GM12801 (cell line): Measurements from ENCODE around the gene SLC7A7.

Source experiments
- TF ChIP-seq, protein P1 (sequence below): IDR thresholded peaks from one replicate; pipeline ENCODE4 v1.5.1; 2011; ENCODE audit warnings: control low read depth; ENCODE audit not compliant: insufficient read length; ENCODE audit errors: extremely low read depth

SLC7A7 gene

DNA sequence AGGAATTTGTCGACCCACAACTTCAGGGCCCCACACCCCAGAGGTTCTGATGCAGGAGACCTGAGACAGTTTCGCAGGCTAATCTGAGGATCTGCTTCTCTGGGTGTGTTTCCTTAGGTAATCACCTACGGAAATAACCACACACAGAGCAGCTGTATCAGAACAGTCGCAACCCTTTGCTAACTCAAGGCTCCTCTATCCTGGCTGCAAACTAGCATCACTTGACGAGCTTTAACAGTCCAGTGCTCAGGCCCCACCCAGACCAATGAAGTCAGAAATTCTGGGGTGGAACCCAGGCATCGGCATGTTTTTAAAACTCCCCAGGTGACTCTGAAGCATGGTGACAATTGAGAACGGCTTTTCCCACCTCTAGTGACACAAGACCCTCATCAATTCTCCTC, 20.7 kb downstream of the SLC7A7 start:
- TF ChIP-seq, protein P1, sequence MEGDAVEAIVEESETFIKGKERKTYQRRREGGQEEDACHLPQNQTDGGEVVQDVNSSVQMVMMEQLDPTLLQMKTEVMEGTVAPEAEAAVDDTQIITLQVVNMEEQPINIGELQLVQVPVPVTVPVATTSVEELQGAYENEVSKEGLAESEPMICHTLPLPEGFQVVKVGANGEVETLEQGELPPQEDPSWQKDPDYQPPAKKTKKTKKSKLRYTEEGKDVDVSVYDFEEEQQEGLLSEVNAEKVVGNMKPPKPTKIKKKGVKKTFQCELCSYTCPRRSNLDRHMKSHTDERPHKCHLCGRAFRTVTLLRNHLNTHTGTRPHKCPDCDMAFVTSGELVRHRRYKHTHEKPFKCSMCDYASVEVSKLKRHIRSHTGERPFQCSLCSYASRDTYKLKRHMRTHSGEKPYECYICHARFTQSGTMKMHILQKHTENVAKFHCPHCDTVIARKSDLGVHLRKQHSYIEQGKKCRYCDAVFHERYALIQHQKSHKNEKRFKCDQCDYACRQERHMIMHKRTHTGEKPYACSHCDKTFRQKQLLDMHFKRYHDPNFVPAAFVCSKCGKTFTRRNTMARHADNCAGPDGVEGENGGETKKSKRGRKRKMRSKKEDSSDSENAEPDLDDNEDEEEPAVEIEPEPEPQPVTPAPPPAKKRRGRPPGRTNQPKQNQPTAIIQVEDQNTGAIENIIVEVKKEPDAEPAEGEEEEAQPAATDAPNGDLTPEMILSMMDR = no peak

DNA sequence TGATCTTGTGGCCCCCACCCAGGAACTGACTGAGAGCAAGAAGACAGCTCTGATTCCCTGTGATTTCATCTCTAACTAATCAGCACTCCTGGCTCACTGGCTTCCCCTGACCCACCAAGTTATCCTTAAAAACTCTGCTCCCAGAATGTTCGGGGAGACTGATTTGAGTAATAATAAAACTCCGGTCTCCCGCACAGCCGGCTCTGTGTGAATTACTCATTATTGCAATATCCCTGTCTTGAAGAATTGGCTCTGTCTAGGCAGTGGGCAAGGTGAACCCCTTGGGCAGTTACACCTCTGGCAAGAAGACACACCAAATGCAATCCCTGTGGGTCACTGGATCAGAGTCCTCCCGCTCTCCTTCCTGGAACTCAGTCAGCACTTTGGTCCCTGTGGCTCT, 21.3 kb downstream of the SLC7A7 start:
- TF ChIP-seq, protein P1 = no peak

DNA sequence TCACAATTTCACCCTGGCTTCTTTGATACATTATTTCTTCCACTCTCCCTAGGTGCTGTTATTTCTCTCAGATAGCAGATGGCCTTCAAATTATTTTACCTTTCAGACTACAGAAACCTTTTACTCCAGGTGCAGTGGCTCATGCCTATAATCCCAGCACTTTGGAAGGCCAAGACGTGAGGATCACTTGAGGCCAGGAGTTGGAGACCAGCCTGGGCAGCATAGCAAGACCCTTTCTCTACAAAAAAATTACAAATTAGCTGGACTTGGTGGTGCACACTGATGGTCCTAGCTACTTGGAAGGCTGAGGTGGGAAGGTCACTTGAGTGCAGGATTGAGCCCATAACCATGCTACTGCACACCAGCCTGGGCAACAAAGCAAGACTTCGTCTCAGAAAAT, 23.1 kb downstream of the SLC7A7 start:
- TF ChIP-seq, protein P1 = no peak

DNA sequence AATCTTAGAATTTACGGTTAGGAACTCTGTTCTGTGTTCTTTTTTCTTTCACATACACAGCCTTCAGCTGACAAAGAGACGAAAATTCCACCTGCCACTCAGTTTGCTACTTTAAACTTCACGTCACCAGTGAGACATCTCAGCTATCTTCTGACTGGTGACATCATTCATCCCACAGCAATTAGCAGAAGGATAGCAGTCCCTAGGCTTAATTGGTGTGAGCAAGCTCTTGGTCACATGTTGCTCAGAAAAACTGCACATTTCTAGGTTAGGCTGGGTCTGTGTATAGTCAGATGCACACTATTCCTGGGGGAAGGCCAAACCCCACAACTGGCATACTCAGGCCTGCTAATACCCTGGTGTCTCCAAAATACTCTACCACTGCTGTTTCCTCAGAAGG, 23.9 kb downstream of the SLC7A7 start:
- TF ChIP-seq, protein P1 = no peak

DNA sequence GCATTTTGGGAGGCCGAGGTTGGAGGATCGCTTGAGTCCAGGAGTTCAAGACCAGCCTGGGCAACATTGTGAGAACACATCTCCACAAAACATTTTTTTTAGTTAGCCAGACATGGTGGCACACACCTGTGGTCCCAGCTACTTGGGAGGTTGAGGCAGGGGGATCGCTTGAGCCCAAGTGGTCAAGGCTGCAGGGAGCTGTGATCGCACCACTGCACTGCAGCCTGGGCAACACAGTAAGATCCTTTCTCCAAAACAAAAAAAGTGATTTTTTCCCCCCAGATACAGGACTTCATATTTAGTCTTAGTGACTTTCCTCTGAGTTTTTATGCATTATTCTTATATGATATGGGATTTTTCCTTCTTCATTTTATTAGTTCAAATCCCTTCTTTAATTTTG, 28.6 kb downstream of the SLC7A7 start:
- TF ChIP-seq, protein P1 = no peak

DNA sequence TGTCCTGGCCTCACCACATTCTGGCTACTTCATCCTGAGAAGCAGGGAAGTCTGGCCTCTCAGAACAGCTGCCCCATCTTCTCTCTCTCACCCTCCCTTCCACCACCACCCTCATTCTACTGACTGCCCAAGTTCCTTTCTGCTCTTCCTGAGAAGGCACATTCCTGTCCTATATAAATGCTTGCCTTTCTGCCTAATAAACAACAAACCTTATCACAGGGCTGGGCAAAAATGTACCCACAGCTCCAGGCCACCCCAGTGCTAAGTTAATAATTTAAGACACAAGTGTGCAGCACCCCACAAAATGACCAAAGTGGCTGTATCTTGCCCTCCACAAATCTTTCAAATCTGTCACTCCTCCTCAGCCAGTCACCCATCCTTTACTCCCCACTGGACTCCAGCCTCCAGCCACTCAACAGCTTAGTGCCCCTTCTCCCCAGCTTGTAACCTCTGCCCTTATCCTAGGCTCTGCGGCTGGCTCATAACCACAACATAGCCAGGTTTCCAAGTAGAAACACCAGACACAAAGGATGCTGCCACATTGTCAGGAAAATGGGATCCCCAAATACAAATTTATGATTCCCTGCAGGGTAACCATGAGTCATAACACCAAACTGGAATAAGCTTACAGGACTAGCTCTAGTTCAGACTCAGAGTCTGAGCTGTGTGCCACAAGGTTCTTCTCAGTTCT, 33.8 kb downstream of the SLC7A7 start:
- TF ChIP-seq, protein P1 = no peak

DNA sequence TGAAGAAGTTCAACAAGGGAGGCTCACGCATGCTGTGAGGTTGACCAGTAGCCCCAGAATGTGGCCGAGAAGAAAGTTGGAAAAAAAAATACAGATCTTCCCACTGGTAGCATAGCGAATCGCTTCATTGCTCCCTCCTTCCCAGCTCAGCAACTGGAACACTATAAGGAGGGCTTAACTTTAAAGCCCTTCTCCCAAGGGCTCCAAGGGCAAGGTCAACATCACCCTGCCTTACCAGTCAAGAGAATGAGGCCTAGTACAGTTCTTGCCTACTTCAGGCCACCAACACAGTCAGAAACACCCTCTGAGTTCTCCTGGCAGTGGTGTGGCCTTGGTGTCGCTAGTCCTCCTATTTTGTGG, 34.3 kb downstream of the SLC7A7 start:
- TF ChIP-seq, protein P1 = no peak
